C4-2B (cell line): ENCODE measurements around the gene MTO1.

Experiments used
- ZFX ChIP-seq: fragments of 450-650 bp; IDR thresholded peaks from 2 replicates; pipeline ENCODE4 v1.6.1; 2017
- TF ChIP-seq, protein P1 (sequence below): fragments of 450-650 bp; conservative IDR thresholded peaks from 2 replicates; pipeline ENCODE4 v1.5.1; 2017; ENCODE audit warnings: mild to moderate bottlenecking

DNA sequence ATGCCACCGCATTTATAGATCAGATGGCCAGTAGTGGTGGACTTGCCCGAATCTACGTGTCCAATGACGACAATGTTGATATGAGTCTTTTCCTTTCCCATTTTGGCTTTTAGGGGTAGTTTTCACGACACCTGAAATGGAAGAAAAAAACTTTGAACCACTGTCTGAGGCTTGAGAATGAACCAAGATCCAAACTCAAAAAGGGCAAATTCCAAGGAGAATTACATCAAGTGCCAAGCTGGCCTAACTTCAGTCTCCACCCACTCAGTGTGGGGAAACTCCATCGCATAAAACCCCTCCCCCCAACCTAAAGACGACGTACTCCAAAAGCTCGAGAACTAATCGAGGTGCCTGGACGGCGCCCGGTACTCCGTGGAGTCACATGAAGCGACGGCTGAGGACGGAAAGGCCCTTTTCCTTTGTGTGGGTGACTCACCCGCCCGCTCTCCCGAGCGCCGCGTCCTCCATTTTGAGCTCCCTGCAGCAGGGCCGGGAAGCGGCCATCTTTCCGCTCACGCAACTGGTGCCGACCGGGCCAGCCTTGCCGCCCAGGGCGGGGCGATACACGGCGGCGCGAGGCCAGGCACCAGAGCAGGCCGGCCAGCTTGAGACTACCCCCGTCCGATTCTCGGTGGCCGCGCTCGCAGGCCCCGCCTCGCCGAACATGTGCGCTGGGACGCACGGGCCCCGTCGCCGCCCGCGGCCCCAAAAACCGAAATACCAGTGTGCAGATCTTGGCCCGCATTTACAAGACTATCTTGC is 58.6 kb downstream of the MTO1 start:
- TF ChIP-seq, protein P1, sequence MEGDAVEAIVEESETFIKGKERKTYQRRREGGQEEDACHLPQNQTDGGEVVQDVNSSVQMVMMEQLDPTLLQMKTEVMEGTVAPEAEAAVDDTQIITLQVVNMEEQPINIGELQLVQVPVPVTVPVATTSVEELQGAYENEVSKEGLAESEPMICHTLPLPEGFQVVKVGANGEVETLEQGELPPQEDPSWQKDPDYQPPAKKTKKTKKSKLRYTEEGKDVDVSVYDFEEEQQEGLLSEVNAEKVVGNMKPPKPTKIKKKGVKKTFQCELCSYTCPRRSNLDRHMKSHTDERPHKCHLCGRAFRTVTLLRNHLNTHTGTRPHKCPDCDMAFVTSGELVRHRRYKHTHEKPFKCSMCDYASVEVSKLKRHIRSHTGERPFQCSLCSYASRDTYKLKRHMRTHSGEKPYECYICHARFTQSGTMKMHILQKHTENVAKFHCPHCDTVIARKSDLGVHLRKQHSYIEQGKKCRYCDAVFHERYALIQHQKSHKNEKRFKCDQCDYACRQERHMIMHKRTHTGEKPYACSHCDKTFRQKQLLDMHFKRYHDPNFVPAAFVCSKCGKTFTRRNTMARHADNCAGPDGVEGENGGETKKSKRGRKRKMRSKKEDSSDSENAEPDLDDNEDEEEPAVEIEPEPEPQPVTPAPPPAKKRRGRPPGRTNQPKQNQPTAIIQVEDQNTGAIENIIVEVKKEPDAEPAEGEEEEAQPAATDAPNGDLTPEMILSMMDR = no peak
- no peak for TF ChIP-seq ZFX
